HG03575 (cell line): ENCODE results near the gene RHBG.
"Not testable (repeated sequence)": the region's sequence is repeated elsewhere in the genome, so short reads cannot be mapped to it uniquely, and the experiment has no call there.

ENCODE experiments used
- ATAC-seq: cut with Tn5 transposase; IDR thresholded peaks from one replicate; pipeline ENCODE4 v1.9.1; 2021; ENCODE audit not compliant: unreplicated experiment, insufficient number of reproducible peaks, low FRiP score; ENCODE audit errors: extremely low read depth

Gene RHBG

DNA sequence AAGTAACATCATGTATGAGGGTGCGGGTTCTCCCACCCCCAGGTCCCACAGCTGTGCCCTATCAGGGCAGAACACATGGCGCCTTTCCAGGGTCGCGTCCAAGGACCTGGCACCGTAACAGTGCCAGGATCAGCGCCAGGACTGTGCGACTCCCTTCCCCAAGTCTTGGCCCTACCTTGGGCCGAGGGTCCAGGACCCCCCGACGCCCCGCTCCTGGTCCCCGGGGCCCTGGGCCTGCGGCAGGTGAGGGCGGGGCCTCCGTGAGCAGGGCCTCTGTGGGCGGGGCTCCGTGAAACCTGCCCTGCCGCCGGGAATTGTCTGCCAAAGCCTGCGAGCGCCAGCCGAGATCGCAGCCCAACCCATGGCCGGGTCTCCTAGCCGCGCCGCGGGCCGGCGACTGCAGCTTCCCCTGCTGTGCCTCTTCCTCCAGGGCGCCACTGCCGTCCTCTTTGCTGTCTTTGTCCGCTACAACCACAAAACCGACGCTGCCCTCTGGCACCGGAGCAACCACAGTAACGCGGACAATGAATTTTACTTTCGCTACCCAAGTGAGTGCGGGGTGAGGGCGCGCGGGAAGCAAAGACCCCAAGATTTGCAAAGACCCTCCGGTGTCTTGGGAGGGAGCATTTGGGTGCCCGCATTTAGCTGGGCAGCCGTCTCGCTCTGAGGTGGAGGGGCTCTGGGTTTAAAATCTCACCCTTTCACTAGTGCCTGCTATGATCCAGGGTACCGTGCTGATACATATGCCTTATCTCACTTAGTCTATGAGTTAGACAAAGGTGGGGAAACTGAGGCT, at the start of gene RHBG:
Gene RHBG (plus strand): TSS at position 323 of the 796 bp plus-strand sequence. CDS start 39 bp downstream, at position 362.
- no peak for ATAC-seq

DNA sequence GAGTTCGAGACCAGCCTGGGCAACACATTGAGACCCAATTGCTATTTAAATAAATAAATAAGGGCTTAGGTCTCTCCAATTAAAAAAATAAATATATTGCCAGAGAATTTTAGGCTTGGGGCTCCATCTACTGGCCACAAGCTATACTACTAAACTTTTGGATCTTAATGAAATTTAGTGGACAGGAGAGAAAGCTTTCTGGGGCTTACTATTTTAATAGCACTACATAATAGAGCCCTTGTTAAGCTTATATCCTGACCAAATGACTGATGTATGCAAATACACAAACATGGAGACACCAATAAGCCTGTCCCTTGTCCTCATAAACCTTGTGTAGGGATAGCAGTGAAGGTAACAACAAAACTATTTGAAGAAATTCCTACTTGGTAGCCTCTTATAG, 49.3 kb upstream of the RHBG start:
- no peak for ATAC-seq

DNA sequence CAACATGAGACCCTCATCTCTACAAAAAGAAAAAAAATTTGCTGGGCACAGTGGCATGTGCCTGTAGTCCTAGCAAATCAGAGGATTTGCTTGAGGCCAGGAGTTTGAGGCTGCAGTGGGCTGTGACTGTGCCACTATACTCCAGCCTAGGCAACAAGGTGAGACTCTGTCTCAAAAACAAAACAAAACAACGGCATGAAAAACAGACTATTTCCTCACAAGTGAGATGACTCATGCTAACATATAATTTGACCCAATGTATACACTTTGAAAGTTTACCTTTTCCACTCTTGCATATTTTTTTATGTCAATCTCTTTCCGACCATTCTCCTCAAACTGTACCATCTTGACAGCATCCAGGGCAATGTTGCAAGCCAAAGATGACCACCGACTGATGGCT, 48.5 kb upstream of the RHBG start:
- no peak for ATAC-seq

DNA sequence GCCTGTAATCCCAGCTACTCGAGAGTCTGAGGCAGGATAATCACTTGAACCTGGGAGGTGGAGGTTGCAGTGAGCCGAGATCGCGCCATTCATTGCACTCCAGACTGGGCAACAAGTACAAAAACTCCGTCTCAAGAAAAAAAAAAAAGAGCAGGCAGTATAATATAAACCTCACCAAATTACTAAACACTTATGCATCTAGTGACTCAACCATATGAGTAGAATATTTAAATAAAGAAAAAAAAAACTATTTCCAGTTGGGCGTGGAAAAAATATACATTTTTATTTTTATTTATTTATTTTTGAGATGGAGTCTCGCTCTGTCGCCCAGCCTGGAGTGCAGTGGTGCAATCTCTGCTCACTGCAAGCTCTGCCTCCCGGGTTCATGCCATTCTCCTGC, 45.8 kb upstream of the RHBG start:
- ATAC-seq: not testable (repeated sequence)

DNA sequence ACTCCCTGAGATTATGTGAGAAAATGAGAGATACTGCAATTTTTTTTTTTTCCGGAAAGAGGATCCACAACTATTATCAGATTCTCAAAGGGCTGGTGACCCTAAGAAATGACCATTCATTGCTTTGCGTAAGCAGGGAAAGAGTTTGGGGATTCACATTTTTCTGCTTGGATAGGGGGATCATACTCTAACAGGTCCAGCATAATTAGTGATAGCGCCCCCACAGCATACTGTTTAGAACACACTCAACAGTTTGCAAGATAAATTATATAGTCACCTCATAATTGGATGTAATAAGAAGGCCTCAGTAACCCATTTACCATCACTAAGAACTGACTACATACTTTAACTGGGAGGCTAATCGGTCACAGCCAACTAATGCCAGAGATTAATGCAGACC, 32.8 kb upstream of the RHBG start:
- no peak for ATAC-seq

DNA sequence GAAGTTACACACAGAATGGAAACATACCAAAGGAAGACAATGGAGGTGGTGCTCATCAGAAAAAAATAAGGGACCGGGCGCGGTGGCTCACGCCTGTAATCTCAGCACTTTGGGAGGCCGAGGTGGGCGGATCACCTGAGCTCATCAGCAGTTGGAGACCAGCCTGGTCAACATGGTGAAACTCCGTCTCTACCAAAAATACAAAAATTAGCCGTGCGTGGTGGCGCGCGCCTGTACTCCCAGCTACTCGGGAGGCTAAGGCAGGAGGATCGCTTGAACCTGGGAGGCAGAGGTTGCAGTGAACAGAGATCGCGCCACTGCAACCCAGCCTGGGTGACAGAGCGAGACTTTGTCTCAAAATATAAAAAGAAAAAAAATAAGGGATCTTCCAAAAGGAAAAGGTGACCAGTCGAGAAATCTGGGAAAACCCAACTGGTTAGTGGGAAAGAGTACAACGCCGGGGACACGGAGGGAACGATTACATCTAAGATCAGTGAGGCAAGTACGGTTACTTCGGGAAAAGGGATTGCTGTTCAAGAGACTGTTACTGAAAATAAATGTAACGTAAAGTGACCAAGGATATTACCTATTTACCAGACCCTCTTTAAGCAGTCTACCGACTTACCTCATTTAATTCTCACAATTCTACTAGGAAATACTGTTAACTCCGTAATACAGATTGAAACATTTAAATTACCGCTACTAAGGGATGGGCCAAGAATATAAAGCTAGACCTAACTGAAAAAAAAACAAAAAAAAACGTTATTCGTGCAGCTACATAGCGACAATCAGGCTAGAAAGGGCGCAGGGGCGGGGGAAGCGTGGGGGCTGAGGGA, 31.7 kb upstream of the RHBG start:
- ATAC-seq: no peak

DNA sequence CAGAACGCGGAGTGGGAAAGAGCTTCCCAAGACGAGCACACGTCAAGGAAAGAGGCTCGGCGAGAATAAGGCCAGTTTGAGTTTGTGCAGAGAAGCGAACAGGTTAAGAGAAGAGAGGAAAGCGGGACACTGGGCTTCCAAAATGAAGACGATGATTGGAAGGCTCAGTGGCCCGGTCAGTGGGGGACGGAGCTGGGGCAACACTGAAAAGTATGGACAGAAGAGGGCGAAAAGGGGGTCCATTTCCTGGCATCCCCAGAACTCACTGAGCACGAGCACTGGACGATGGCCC, 31.2 kb upstream of the RHBG start:
- no peak for ATAC-seq

DNA sequence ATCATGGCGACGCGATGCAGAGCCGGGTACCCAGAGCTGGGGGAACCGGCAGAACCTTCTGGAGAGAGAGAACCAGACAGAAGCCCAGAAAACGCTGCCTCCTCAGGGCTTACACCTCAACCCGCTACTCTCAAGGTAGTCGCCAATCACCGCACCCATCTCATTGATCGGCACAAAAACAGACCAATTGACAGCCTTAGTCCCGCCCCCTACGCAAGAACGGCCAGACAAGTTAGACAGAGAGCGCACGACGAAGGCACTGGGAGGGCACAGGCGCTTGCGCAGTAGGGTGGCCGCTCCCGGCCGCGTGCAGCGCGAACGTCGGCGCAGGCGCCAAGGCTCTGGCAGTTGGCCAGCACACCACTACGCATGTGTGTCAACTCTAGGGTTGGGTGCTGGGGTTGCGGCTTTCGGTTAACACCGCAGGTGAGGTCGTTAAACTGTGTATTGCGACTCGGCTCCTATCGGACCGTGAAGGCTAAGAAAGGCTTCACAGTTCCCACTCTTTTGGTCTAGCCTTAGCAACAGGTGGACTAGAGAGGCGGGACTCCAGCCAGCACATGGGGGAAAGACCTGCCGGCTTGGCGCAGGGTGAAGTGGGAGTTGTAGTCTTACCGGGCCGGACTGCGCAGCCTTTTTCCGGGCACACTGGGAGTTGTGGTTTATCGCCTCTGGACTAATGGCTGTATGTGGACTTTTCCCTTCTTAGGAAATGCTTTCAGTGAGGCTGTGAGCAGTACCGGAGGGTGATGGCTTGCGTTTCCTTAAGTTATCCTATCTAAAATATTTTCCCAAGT, 30.6 kb upstream of the RHBG start, which contains the start of the genes CCT3 and TSACC:
Gene CCT3 (minus strand): TSS at position 113 of the 797 bp plus-strand sequence. CDS start 108 bp downstream, at position 5.
Gene TSACC (plus strand): TSS at position 347 of the 797 bp plus-strand sequence. CDS start 1,232 bp downstream, outside the sequence.
- peak; percentile 71 for ATAC-seq

GRCh38 chr1:156342166-156342955, 26.6 kb upstream of the RHBG start:
- no peak for ATAC-seq

DNA sequence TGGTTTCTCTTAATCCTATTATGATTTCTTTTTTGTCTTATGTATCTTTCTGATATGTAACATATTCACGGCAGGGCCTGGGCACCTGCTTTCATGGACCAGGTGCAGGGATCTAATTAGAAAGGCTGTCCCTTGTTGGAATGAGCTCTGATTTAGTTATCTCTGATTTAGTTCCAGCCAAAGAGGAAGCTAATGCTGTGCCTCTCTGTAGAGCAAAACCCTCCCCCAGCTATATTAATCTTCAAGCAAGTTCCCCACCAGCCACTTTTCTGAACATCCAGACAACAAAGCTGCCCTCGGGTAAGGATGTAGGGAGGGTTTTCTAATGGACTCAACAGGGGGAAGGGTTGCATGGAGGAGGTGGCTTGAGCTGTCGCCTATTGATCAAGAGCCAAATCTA, 24.6 kb upstream of the RHBG start:
- no peak for ATAC-seq

DNA sequence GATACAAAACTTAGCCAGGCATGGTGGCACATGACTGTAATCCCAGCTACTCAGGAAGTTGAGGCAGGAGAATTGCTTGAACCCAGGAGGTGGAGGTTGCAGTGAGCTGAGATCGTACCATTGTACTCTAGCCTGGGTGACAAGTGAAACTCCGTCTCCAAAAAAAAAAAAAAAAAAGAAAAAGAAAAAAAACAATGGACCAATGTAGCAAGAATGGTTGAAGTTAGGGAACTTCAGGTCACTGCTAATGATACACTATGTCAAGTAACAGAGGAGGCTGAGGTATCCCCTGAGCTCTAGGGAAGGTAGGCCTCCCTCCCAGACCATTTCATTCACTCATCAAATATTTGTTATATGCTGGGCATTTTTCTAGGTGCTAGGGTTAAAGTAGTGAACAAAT, 23.0 kb upstream of the RHBG start:
- not testable (repeated sequence) for ATAC-seq

DNA sequence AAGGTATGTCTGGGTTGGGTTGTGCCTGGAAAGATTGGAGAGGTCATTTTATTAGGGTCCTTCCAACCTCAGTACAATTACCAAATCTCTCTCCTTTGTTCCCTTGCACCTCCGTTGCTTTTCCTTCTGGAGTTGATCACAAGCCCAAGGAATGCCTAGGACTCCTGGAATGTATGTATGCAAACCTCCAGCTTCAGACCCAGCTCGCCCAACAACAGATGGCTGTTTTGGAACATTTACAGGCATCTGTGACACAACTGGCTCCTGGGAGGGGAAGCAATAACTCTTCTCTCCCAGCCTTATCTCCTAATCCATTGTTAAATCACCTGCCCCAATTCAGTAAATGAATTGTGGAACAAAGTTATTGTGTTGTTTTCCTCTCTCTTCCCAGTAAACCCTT, 22.4 kb upstream of the RHBG start:
- no peak for ATAC-seq

- ATAC-seq: no peak
Observed at GRCh38 chr1:156347331-156347730, 21.7 kb upstream of the RHBG start.

- ATAC-seq: not testable (repeated sequence)
Observed at GRCh38 chr1:156352481-156352880, 16.5 kb upstream of the RHBG start.

GRCh38 chr1:156356262-156356874, 12.6 kb upstream of the RHBG start:
- no peak for ATAC-seq

GRCh38 chr1:156356875-156357534, 12.0 kb upstream of the RHBG start:
- no peak for ATAC-seq

- ATAC-seq: no peak
Observed at GRCh38 chr1:156357977-156358376, 11.0 kb upstream of the RHBG start.

GRCh38 chr1:156358641-156359040, 10.4 kb upstream of the RHBG start:
- ATAC-seq: no peak
